ENCODE data around the gene PARP16.

Gene PARP16

GRCh38 chr15:65318870-65319356 lies 32.2 kb upstream of the PARP16 start:
- H3K4me3 ChIP-seq (ENCODE audit: low read depth, low read length), result no peak overlapping the region
- no peak for DNase-seq (ENCODE audit: low read depth)

DNA sequence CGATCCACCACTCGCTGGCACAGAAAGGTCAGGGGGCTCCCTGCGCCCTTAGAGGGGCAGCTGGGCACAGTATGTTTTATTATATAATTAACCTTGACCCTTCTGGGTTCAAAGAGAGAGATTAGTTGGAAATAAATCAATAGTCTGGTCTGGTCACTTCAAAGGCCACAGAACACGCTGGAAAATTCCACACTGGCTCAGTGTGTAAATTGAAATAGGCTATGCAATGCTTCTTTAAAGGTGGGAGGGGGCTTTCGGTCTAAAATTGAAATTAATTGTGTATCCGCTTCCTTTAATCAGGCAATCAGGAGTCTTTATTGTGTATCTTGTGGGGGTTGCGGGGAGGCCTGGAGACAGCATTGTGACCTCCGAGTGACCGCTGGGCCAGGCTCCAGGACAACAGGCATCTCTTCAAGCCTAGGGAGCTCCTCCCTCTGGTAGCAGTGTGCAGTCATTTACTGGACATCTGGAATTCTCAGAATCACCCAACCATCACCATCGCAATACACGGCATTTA lies 25.8 kb upstream of the PARP16 start:
- no peak for DNase-seq (ENCODE audit: low read depth)
- no peak overlapping the region for H3K4me3 ChIP-seq (ENCODE audit: low read depth, low read length)

DNA sequence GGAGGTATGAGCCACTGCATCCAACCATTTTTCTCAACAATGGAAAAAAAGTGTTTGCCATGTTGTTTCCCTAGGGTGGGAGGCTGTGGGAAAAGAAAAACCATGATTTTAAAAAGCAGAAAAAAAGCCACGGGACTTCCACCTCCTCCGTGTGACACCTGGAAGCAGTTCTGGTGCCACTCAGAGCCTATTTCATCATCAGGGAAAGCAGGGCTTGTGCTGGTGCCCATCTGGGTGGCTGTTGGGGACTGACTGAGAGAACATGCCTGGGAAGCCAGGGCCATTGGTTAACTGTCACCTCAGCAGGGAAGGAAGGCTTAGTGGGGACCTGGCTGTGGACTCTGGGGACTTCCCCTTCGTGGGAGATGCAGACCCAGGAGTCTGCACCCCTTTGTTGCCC lies 25.1 kb upstream of the PARP16 start:
- no peak overlapping the region for H3K4me3 ChIP-seq (ENCODE audit: low read depth, low read length)
- DNase-seq (ENCODE audit: low read depth), result no peak

- H3K4me3 ChIP-seq (ENCODE audit: low read depth, low read length), result no peak overlapping the region
- DNase-seq (ENCODE audit: low read depth), result no peak
Observed at GRCh38 chr15:65310431-65311137, 23.9 kb upstream of the PARP16 start.

DNA sequence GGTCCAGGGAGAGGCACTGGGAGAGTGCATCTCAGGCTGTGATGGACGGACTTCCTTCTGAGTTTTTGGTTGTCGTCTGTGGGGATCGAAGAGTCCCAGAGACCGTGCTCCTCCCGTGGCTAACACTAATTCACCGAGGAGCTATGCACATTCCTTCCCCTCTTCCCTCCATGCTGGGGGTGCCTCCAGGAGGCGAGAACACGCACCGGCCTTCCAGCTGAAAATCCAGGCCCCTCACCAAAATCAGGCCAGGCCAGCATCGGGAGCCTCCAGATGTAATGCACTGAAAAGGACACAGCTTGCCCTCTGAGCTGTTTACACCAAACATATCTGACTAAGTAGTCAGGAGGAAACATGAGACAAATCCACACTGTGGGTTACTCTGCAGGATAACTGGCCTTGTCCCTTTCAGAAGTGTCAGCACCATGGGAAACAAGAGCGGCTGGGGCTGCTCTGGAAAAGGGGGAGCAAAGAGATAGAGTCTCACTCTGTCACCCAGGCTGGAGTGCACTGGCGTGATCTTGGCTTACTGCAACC lies 23.3 kb upstream of the PARP16 start:
- no peak overlapping the region for H3K4me3 ChIP-seq (ENCODE audit: low read depth, low read length)
- no peak for DNase-seq (ENCODE audit: low read depth)

- H3K4me3 ChIP-seq (ENCODE audit: low read depth, low read length), result no peak overlapping the region
- DNase-seq (ENCODE audit: low read depth), result no peak
Observed at GRCh38 chr15:65307978-65308377, 21.3 kb upstream of the PARP16 start.

GRCh38 chr15:65306551-65306950 lies 19.9 kb upstream of the PARP16 start:
- H3K4me3 ChIP-seq (ENCODE audit: low read depth, low read length), result no peak overlapping the region
- no peak for DNase-seq (ENCODE audit: low read depth)

GRCh38 chr15:65305776-65306175 lies 19.1 kb upstream of the PARP16 start:
- no peak overlapping the region for H3K4me3 ChIP-seq (ENCODE audit: low read depth, low read length)
- DNase-seq (ENCODE audit: low read depth), result no peak

- no peak overlapping the region for H3K4me3 ChIP-seq (ENCODE audit: low read depth, low read length)
- no peak for DNase-seq (ENCODE audit: low read depth)
Observed at GRCh38 chr15:65305150-65305758, 18.6 kb upstream of the PARP16 start.

GRCh38 chr15:65304381-65305149 lies 17.9 kb upstream of the PARP16 start, which contains the start of gene RNU5B-1:
Gene RNU5B-1, plus strand, starts transcription at chr15:65304677.
- DNase-seq (ENCODE audit: low read depth), result peak; percentile 97
- H3K4me3 ChIP-seq (ENCODE audit: low read depth, low read length), result peak within 1 kb of the TSS; percentile 49

DNA sequence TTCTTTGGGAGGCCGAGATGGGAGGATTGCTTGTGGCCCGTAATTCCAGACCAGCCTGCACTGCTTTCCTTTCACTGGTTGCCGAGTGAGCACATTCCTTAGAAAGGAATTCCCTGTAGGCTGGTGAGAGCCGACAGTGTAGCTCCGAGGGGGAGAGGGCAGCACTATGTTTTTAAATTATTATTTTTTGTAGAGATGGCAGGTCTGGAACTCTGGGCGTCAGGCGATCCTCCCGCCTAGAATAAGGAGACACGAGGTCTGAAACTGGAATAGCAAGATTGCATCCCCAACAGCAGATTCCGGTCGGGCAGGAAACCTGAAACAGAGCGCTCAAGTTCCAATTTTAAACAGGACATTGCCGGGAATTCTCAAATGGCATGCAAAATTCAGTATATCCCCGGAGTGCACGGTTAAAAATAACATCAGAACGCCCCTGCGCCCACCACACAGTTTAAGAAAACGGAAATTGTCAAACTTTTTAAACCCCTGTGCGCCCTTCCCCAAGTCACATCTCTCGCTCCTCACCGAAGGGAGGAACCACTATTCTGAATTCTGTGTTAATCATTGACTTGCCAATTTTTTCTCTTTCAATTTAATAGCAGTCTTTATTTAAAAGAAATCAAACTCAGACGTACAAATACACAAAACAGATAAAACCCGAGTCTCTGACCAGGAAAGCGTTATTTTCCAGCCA lies 17.2 kb upstream of the PARP16 start:
- DNase-seq (ENCODE audit: low read depth), result no peak
- H3K4me3 ChIP-seq (ENCODE audit: low read depth, low read length), result peak overlapping the region; percentile 49

DNA sequence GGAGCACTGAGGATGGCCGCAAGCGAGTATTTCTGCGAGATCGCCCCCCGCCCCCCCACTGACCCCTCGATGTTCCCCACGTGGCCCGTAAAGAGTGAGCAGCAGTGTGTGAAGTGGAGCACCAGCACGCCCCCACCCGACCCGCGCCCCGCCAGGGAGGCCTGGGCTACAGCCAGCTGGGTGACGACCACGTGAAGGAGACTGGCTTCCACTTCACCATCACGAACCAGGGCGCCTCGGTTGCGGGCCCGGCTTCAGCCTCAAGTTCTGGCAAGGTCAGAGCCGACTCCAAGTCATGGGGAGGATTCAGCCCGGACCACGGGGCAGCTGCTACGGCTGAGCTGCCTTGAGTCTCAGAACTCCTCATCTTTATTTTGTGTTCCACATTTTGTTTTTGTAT lies 15.4 kb upstream of the PARP16 start:
- no peak for DNase-seq (ENCODE audit: low read depth)
- H3K4me3 ChIP-seq (ENCODE audit: low read depth, low read length), result no peak overlapping the region

DNA sequence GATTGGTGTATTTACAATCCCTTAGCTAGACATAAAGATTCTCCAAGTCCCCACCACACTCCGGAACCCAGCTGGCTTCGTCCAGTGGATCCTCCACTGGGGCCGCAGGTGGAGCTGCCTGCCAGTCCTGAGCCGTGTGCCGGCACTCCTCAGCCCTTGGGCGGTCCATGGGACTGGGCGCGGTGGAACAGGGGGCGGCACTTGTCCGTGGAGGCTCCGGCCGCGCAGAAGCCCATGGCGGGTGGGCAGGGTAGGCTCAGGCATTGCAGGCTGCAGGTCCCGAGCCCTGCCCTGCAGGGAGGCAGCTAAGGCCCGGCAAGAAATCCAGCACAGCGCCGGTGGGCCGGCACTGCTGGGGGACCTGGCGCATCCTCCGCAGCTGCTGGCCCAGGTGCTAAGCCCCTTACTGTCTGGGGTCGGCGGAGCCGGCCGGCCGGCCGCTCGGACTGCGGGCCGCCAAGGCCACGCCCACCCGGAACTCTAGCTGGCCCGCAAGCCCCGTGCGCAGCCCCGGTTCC lies 14.3 kb upstream of the PARP16 start:
- H3K4me3 ChIP-seq (ENCODE audit: low read depth, low read length), result no peak overlapping the region
- no peak for DNase-seq (ENCODE audit: low read depth)

GRCh38 chr15:65298731-65299130 lies 12.0 kb upstream of the PARP16 start:
- H3K4me3 ChIP-seq (ENCODE audit: low read depth, low read length), result no peak overlapping the region
- DNase-seq (ENCODE audit: low read depth), result no peak

DNA sequence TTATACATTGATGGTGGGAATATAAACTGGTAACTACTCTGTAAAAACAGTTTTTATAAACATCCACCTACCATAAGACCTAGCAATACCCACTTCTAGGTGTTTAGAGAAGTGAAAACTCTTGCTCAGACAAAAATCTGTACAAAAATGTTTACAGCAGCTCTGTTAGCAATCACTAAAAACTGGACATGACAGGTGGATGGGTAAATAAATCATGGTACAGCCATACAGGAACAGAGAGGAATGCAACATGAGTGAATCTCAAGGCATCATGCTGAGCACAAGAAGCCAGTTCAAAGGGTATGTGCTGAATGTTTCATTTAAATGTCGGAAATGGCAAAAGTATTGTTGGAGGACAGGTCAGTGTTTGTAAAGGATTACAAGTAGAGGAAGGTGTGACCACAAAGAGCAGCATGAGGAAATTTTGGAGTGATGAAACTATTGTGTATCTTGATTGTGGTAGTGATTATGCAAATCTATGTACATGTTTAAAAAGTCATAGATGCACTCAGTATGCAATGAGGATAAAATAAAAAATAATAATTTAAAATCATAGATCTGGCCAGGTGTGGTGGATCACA lies 6.3 kb upstream of the PARP16 start:
- no peak for DNase-seq (ENCODE audit: low read depth)
- no peak overlapping the region for H3K4me3 ChIP-seq (ENCODE audit: low read depth, low read length)

DNA sequence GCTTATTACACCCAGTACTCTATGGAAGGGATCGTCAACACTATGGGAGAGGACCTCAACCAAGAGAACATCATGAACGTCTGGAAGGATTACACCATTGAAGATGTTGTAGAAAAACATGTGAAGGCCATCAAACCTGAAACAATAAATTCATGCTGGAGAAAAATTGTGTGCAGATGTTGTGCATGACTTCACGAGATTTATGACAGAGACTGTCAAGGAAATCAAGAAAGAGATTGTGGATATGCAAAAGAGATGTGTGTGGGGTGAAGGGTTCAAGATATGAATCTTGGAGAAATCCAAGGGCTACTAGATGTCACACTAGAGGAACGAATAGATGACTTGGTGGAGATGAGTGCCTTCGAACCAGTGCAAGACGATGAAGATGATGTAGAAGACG lies 3.5 kb upstream of the PARP16 start:
- no peak overlapping the region for H3K4me3 ChIP-seq (ENCODE audit: low read depth, low read length)
- DNase-seq (ENCODE audit: low read depth), result no peak

GRCh38 chr15:65289261-65289854 lies 2.7 kb upstream of the PARP16 start:
- H3K4me3 ChIP-seq (ENCODE audit: low read depth, low read length), result no peak overlapping the region
- no peak for DNase-seq (ENCODE audit: low read depth)

DNA sequence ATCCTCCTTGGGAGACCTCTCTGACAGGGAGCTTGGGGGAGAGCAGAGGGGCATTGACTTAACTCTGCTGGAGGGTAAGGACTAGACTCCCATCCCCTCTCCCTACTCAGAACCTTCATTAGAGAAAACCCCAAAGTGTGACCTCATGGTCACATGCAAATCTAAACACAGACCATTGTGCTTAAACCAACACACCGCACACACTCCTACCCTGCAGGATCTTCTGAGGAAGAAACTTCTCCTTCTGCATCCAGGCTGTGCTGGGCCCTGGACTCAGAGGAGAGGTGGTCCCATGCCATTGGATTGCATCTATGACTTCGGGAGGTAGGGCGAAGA lies 805 bp upstream of the PARP16 start:
- H3K4me3 ChIP-seq (ENCODE audit: low read depth, low read length), result no peak overlapping the region
- no peak for DNase-seq (ENCODE audit: low read depth)

Measured in skeletal muscle cell (primary cell).